ENCODE measurements around the gene GNG4. TPM values are rescaled to one million over a fixed set of nuclear protein-coding genes. Genes with fewer than 3 reads are reported as not detected.
"Not testable (repeated sequence)": the region's sequence is repeated elsewhere in the genome, so short reads cannot be mapped to it uniquely, and the experiment has no call there.

The GNG4 gene
- total RNA-seq, 1 experiment from 2014 or later = 19.7 TPM

GRCh38 chr1:235659186-235659771 is 9.7 kb upstream of the GNG4 start:
- no peaks in the 10 kb centered on the region for H3K36me3 ChIP-seq
- no peaks in the 10 kb centered on the region for H3K27me3 ChIP-seq
- DNase-seq = no peak
- no peak overlapping the region for H3K4me3 ChIP-seq
- no peak overlapping the region for H3K27ac ChIP-seq
- H3K4me1 ChIP-seq = peaks cover 7% of the 10 kb centered on the region; the same call in 1 of the 2 replicates
- no peaks in the 10 kb centered on the region for H3K9me3 ChIP-seq (replicated peaks)

- DNase-seq = peak in 1 of 2 experiments; percentile 24
- Histone ChIP-seq H3K27ac (no peak overlapping the region), H3K9me3 (replicated peaks) (no peaks in the 10 kb centered on the region), H3K36me3 (no peaks in the 10 kb centered on the region), H3K4me3 (no peak overlapping the region), H3K27me3 (no peaks in the 10 kb centered on the region), H3K4me1 (peaks cover 7% of the 10 kb centered on the region; the same call in 1 of the 2 replicates)
Measured at GRCh38 chr1:235657747-235658526, 8.4 kb upstream of the GNG4 start.

- Histone ChIP-seq H3K27ac (no peak overlapping the region), H3K36me3 (no peaks in the 10 kb centered on the region), H3K27me3 (no peaks in the 10 kb centered on the region), H3K9me3 (replicated peaks) (no peaks in the 10 kb centered on the region), H3K4me3 (no peak overlapping the region), H3K4me1 (peaks cover 7% of the 10 kb centered on the region; the same call in 1 of the 2 replicates)
- peak; percentile 17 to 49 for DNase-seq
Measured at GRCh38 chr1:235657269-235657668, 7.7 kb upstream of the GNG4 start.

- DNase-seq = no peak
- no peak overlapping the region for H3K27ac ChIP-seq
- no peaks in the 10 kb centered on the region for H3K36me3 ChIP-seq
- H3K4me3 ChIP-seq = no peak overlapping the region
- peaks cover 1% of the 10 kb centered on the region; the same call in 1 of the 2 replicates for H3K4me1 ChIP-seq
- no peaks in the 10 kb centered on the region for H3K27me3 ChIP-seq
- H3K9me3 ChIP-seq (replicated peaks) = no peaks in the 10 kb centered on the region
Measured at GRCh38 chr1:235652364-235652763, 2.8 kb upstream of the GNG4 start.

GRCh38 chr1:235651170-235651806 is 1.7 kb upstream of the GNG4 start:
- no peaks in the 10 kb centered on the region for H3K9me3 ChIP-seq (replicated peaks)
- DNase-seq = no peak
- H3K27me3 ChIP-seq = no peaks in the 10 kb centered on the region
- no peaks in the 10 kb centered on the region for H3K36me3 ChIP-seq
- H3K4me1 ChIP-seq = no peaks in the 10 kb centered on the region
- H3K27ac ChIP-seq = no peak overlapping the region
- H3K4me3 ChIP-seq = no peak overlapping the region

GRCh38 chr1:235650341-235651169 is 971 bp upstream of the GNG4 start:
- Histone ChIP-seq H3K4me3 (no peak overlapping the region), H3K27ac (no peak overlapping the region), H3K36me3 (no peaks in the 10 kb centered on the region), H3K9me3 (replicated peaks) (no peaks in the 10 kb centered on the region), H3K4me1 (no peaks in the 10 kb centered on the region), H3K27me3 (no peaks in the 10 kb centered on the region)
- no peak for DNase-seq

- Histone ChIP-seq H3K4me1 (no peaks in the 10 kb centered on the region), H3K36me3 (no peaks in the 10 kb centered on the region), H3K27me3 (no peaks in the 10 kb centered on the region), H3K27ac (peak overlapping the region; percentile 45), H3K4me3 (peak overlapping the region; percentile 78), H3K9me3 (replicated peaks) (no peaks in the 10 kb centered on the region)
- DNase-seq = peak; percentile 71 to 76
Measured at GRCh38 chr1:235648954-235649367, 623 bp downstream of the GNG4 start.

GRCh38 chr1:235648407-235648907 is 1.1 kb downstream of the GNG4 start:
- Histone ChIP-seq H3K9me3 (replicated peaks) (no peaks in the 10 kb centered on the region), H3K36me3 (no peaks in the 10 kb centered on the region), H3K4me3 (peak overlapping the region; percentile 78), H3K4me1 (no peaks in the 10 kb centered on the region), H3K27ac (peak overlapping the region; percentile 45; the same call in 1 of the 2 replicates), H3K27me3 (no peaks in the 10 kb centered on the region)
- peak; percentile 62 to 63 for DNase-seq

GRCh38 chr1:235647537-235647936 is 2.0 kb downstream of the GNG4 start:
- DNase-seq, H3K27me3 ChIP-seq: not testable (repeated sequence)

GRCh38 chr1:235646463-235646862 is 3.1 kb downstream of the GNG4 start:
- no peaks in the 10 kb centered on the region for H3K4me1 ChIP-seq
- H3K27ac ChIP-seq = no peak overlapping the region
- DNase-seq = no peak
- no peak overlapping the region for H3K4me3 ChIP-seq
- no peaks in the 10 kb centered on the region for H3K9me3 ChIP-seq (replicated peaks)
- no peaks in the 10 kb centered on the region for H3K36me3 ChIP-seq
- no peaks in the 10 kb centered on the region for H3K27me3 ChIP-seq

More at GRCh38 chr1:235647537-235647936, 2.0 kb downstream of the GNG4 start:
- H3K4me3 ChIP-seq; H3K27ac ChIP-seq; H3K4me1 ChIP-seq; H3K36me3 ChIP-seq; H3K9me3 ChIP-seq (replicated peaks): not testable (repeated sequence)

- H3K4me3 ChIP-seq = no peak overlapping the region
- H3K4me1 ChIP-seq = no peaks in the 10 kb centered on the region
- no peaks in the 10 kb centered on the region for H3K36me3 ChIP-seq
- no peaks in the 10 kb centered on the region for H3K9me3 ChIP-seq (replicated peaks)
- no peak for DNase-seq
- H3K27ac ChIP-seq = no peak overlapping the region
- no peaks in the 10 kb centered on the region for H3K27me3 ChIP-seq
Measured at GRCh38 chr1:235644693-235645305, 4.8 kb downstream of the GNG4 start.

- H3K27ac ChIP-seq = no peak overlapping the region
- no peaks in the 10 kb centered on the region for H3K27me3 ChIP-seq
Measured at GRCh38 chr1:235643837-235644692, 5.5 kb downstream of the GNG4 start.

GRCh38 chr1:235642943-235643371 is 6.6 kb downstream of the GNG4 start:
- Histone ChIP-seq H3K4me1 (no peaks in the 10 kb centered on the region), H3K4me3 (no peak overlapping the region), H3K36me3 (no peaks in the 10 kb centered on the region), H3K9me3 (replicated peaks) (no peaks in the 10 kb centered on the region), H3K27me3 (no peaks in the 10 kb centered on the region), H3K27ac (no peak overlapping the region)
- no peak for DNase-seq

More at GRCh38 chr1:235643837-235644692, 5.5 kb downstream of the GNG4 start:
- DNase-seq = no peak
- no peak overlapping the region for H3K4me3 ChIP-seq
- no peaks in the 10 kb centered on the region for H3K36me3 ChIP-seq
- no peaks in the 10 kb centered on the region for H3K9me3 ChIP-seq (replicated peaks)
- H3K4me1 ChIP-seq = no peaks in the 10 kb centered on the region
